ENCODE data around the gene ETV1. TPM values are rescaled to one million over a fixed set of nuclear protein-coding genes. Genes with fewer than 3 reads are reported as not detected.
A peak's percentile ranks its signal among the peaks of the same experiment; 100 is the strongest.

ETV1 gene
- total and polyA plus RNA-seq, 9 of the 15 experiments (the other 6 are each of a cell fraction or from before 2014, with no cell fraction given): 7.2 to 27.4 (median 14.0) TPM

DNA sequence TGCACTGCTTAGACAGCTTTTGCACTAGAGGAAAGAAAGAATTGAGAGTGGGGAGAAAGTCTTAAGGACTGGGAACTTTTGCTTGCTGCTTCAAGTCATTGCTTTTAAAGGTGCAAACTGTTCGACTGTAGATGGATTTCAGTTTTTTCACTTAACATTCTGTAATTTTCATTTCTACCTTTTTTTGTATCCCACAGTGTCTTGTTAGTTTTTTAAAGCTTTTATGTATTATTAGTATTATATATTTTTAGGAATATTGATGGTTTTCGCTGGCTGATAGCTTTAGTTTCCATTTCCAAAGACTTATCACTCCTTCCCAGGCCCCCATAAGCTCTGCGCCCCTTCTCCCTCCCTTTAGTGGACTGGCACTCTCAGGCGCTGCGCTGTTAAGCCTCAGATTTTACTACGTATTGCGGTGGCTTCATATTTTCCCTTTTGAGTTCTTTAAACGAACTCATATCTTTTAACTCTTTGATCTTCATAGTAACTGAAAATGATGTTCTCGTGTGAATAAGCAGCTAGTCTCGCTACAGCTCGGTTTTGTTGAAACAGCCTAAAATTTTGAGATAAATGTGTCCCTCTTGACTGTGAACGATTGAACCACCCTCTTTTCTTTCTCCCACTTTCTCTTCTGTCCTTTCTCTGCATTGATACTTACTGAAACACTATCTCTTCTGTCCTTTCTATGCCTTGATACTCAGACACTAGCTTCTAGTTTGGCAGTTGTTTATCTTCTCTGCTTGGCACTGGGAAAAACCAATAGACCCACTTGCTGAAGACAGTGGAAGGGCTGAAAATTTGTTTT lies 2.5 kb upstream of the ETV1 start (continued):
- TF ChIP-seq E2F4 (CRISPR knock-in tag; IDR thresholded peaks at IDR 0.05; ENCODE audit: low read depth): no peak
- TF ChIP-seq MBD1 (CRISPR knock-in tag; IDR thresholded peaks at IDR 0.05): no peak
- no peak for TF ChIP-seq BRF1 (IDR thresholded peaks at IDR 0.05; ENCODE audit: borderline replicate concordance, extremely low read depth, insufficient read length)
- no peak for TF ChIP-seq MED1 (CRISPR knock-in tag; IDR thresholded peaks at IDR 0.05; ENCODE audit: borderline replicate concordance)
- TF ChIP-seq, protein P1, sequence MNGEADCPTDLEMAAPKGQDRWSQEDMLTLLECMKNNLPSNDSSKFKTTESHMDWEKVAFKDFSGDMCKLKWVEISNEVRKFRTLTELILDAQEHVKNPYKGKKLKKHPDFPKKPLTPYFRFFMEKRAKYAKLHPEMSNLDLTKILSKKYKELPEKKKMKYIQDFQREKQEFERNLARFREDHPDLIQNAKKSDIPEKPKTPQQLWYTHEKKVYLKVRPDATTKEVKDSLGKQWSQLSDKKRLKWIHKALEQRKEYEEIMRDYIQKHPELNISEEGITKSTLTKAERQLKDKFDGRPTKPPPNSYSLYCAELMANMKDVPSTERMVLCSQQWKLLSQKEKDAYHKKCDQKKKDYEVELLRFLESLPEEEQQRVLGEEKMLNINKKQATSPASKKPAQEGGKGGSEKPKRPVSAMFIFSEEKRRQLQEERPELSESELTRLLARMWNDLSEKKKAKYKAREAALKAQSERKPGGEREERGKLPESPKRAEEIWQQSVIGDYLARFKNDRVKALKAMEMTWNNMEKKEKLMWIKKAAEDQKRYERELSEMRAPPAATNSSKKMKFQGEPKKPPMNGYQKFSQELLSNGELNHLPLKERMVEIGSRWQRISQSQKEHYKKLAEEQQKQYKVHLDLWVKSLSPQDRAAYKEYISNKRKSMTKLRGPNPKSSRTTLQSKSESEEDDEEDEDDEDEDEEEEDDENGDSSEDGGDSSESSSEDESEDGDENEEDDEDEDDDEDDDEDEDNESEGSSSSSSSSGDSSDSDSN (IDR thresholded peaks at IDR 0.05; ENCODE audit: borderline replicate concordance in 1 of 2, low read depth in 2 of 2, low read length in 2 of 2): no peak
- TF ChIP-seq MEF2A (IDR thresholded peaks at IDR 0.05; ENCODE audit: control insufficient read depth, low read depth, low read length): no peak
- no peak for TF ChIP-seq ZNF140 (CRISPR knock-in tag; IDR thresholded peaks at IDR 0.05)
- TF ChIP-seq ZBTB5 (IDR thresholded peaks at IDR 0.05): no peak
- no peak for TF ChIP-seq HDAC6 (IDR thresholded peaks at IDR 0.05; ENCODE audit: low read depth, low read length)
- TF ChIP-seq, protein P2, sequence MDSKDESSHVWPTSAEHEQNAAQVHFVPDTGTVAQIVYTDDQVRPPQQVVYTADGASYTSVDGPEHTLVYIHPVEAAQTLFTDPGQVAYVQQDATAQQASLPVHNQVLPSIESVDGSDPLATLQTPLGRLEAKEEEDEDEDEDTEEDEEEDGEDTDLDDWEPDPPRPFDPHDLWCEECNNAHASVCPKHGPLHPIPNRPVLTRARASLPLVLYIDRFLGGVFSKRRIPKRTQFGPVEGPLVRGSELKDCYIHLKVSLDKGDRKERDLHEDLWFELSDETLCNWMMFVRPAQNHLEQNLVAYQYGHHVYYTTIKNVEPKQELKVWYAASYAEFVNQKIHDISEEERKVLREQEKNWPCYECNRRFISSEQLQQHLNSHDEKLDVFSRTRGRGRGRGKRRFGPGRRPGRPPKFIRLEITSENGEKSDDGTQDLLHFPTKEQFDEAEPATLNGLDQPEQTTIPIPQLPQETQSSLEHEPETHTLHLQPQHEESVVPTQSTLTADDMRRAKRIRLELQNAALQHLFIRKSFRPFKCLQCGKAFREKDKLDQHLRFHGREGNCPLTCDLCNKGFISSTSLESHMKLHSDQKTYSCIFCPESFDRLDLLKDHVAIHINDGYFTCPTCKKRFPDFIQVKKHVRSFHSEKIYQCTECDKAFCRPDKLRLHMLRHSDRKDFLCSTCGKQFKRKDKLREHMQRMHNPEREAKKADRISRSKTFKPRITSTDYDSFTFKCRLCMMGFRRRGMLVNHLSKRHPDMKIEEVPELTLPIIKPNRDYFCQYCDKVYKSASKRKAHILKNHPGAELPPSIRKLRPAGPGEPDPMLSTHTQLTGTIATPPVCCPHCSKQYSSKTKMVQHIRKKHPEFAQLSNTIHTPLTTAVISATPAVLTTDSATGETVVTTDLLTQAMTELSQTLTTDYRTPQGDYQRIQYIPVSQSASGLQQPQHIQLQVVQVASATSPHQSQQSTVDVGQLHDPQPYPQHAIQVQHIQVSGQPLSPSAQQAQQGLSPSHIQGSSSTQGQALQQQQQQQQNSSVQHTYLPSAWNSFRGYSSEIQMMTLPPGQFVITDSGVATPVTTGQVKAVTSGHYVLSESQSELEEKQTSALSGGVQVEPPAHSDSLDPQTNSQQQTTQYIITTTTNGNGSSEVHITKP (IDR thresholded peaks at IDR 0.05; ENCODE audit: partially characterized antibody): peak; percentile 33
- TF ChIP-seq E2F5 (CRISPR knock-in tag; IDR thresholded peaks at IDR 0.05): no peak
- TF ChIP-seq SMARCC2 (IDR thresholded peaks at IDR 0.05; ENCODE audit: low read depth): no peak
